CD4-positive, alpha-beta T cell treated with Interleukin-21 for 1 hour (primary cell): ENCODE results near the gene MYBBP1A.

Experiments
- DNase-seq: peaks from one replicate; pipeline ENCODE4 v3.0.0-alpha.2; 2020

Gene MYBBP1A

GRCh38 chr17:4534515-4534914 lies 20.7 kb downstream of the MYBBP1A start:
- no peak for DNase-seq

GRCh38 chr17:4533523-4534504 lies 21.4 kb downstream of the MYBBP1A start:
- DNase-seq: no peak

- no peak for DNase-seq
Observed at GRCh38 chr17:4532860-4533522, 22.2 kb downstream of the MYBBP1A start.

GRCh38 chr17:4531988-4532736 lies 23.0 kb downstream of the MYBBP1A start:
- DNase-seq: no peak

GRCh38 chr17:4530799-4531730 lies 24.1 kb downstream of the MYBBP1A start:
- no peak for DNase-seq

- DNase-seq: no peak
Observed at GRCh38 chr17:4529533-4530152, 25.5 kb downstream of the MYBBP1A start.

- no peak for DNase-seq
Observed at GRCh38 chr17:4527566-4528125, 27.5 kb downstream of the MYBBP1A start.

- DNase-seq: no peak
Observed at GRCh38 chr17:4527134-4527533, 28.1 kb downstream of the MYBBP1A start.

GRCh38 chr17:4525691-4526397 lies 29.3 kb downstream of the MYBBP1A start:
- no peak for DNase-seq

GRCh38 chr17:4523946-4524345 lies 31.2 kb downstream of the MYBBP1A start:
- DNase-seq: no peak

- no peak for DNase-seq
Observed at GRCh38 chr17:4522661-4523060, 32.5 kb downstream of the MYBBP1A start.

GRCh38 chr17:4520894-4521600 lies 34.1 kb downstream of the MYBBP1A start:
- no peak for DNase-seq

- no peak for DNase-seq
Observed at GRCh38 chr17:4520060-4520893, 34.9 kb downstream of the MYBBP1A start.

GRCh38 chr17:4519361-4519788 lies 35.8 kb downstream of the MYBBP1A start:
- DNase-seq: no peak

- no peak for DNase-seq
Observed at GRCh38 chr17:4518901-4519300, 36.3 kb downstream of the MYBBP1A start.

GRCh38 chr17:4516735-4517134 lies 38.4 kb downstream of the MYBBP1A start:
- no peak for DNase-seq

- DNase-seq: no peak
Observed at GRCh38 chr17:4515501-4515900, 39.7 kb downstream of the MYBBP1A start.

- no peak for DNase-seq
Observed at GRCh38 chr17:4514779-4515178, 40.4 kb downstream of the MYBBP1A start.

GRCh38 chr17:4514206-4514605 lies 41.0 kb downstream of the MYBBP1A start:
- DNase-seq: no peak
